NCI-H1092 (cell line): ENCODE measurements around the gene SPTBN1.

ENCODE experiments used
- DNase-seq: peaks from one replicate; lab custom pipeline; 2025; lab: John Stamatoyannopoulos, UW

Gene SPTBN1

DNA sequence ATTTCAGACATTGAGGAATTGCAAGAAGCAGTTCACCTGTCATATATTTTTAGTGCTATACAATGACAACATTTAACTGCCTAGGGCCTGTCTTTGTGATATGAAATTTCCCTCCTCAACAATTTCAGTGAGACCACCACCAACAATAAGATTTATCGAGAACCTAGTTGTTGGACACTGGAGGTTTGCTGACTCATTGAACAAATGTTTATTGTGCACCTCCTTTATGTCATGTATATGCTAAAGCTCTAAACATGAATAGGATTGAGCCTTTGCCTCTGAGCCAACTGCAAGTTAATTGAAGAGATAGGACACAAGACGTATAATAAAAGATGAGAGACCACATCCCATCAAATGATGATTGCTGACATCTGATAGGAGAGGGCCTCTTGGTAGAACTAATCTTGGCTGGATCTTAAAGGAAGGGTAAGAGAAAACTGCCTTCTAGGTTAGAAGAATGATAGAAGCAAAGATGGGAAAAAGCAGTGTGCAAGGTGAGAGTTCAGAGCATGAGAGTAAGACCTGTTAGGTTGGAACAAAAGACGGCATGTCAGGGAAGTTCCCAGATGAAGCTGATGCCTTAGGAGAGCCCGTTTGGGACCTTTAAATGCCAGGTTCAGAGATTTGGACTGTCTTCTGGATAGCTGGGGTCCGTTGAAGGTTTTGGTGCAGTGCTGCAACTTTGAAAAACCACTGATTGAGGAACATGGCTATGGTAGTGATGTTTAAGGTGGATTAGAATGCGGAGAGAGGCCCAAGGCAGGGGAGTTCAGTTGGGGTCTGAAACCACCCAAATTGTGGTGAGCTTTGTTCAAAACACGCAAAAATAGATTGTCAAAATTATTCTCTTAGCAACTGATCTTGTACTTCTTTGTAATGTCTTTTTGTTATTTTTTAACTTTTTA lies 134.3 kb downstream of the SPTBN1 start:
- DNase-seq, result no peak

- DNase-seq, result no peak
Observed at GRCh38 chr2:54591551-54591950, 135.4 kb downstream of the SPTBN1 start.

DNA sequence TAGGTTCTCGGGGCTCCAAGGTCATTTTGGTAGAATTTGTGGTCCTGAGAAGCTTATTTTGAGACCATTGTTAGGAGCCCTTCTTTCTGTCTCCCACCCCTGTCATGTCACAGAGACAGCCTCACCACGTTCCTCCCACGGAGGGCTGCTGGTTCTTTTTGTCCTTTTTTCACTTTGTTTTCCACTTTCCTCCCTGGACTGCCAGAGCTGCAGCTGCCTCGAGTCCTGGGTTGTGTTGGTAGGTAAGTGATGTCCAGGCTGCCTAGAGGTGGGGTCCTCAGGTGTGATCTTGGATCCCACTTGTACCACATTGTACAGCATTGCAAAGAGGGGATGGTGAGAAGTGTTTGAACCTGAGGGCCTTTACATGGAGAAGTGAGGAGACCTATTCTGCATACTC lies 137.1 kb downstream of the SPTBN1 start:
- no peak for DNase-seq

DNA sequence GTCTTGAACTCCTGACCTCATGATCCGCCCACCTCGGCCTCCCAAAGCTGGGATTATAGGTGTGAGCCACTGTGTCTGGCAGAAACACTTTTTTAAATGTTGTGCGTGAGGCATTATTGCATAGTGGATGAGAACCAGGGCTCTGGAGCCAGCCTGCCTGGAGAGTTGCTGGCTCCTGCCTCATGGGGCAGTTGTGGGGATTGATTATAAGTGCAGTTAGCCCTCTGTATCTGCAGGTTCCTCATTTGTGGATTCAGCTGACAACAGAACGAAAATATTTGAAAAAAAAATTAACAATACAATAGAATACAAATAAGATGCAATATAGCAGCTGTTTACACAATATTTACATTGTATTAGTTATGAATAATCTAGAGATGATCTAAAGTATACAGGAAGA lies 137.9 kb downstream of the SPTBN1 start:
- no peak for DNase-seq

DNA sequence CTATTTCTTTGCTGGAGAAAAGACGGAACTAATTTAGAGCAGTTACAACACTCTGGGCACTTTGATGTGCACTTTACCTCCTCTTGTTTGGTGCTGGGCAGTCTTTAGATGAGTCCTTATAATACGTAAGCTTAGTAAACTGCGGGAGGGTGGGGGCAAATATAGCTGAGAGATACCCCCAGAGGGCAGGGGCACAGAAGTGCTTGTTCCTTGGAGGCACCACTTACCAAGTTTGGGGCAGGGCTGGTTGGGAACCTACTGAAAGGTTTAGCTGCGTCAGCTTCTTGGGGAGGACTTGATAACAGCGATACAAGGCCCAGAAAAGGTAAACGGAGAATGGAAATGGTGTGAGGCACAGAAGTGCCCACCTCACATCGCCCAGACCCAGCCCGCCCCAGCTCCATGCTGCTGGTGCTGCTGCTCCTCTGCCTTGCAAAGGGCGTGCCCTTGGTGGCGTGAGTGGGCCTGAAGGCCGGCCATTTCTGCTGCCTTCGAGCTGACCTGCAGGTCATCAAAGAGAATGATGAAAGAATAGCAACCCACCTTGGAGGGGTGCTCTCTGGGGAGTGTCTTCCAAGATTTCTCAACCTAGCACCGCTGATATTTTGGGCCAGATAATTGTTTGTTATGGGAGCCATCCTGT lies 139.2 kb downstream of the SPTBN1 start:
- no peak for DNase-seq

DNA sequence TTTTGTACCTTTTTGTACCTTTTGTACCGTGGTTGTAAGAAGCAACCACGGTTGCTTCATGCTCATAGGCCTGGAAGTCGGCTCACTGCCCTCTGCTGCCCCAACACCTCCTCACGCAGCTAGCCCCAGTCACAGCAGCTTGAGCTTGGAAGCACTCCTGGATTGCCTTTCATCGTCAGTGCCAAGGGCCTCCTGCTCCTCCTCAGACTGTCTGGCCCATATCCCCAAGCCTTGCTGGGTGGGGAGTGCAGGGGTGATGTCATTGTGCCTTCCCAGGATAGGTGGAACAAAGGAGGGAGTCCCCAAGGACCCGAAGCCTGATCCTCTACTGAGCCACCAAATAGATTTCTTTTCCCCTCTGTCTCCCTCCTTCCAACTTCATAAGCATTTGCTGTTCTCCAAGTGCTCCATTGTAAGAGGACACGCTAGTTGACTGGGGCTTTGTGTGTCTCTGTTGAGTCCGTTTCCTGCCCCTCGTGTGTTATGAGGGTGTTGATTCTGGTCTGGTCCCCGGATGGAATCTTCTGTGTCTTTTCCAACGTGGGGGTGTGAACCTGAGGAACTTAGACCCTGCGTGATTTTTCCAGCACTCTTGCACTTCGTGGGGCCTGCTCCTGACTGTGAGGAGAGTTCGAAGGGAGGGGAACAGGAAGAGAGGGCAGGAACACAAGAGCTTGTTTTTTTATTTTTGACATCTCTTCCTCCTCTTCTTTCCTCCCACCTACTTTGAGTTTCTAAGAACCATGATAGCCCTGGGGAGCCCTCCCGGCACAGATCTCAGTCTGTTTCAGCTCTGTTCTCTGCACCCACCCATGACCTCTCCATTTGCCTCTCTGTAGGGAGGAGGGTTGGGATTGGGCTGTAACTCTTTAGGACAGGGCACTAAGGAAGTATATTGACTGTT lies 140.1 kb downstream of the SPTBN1 start:
- DNase-seq, result no peak

DNA sequence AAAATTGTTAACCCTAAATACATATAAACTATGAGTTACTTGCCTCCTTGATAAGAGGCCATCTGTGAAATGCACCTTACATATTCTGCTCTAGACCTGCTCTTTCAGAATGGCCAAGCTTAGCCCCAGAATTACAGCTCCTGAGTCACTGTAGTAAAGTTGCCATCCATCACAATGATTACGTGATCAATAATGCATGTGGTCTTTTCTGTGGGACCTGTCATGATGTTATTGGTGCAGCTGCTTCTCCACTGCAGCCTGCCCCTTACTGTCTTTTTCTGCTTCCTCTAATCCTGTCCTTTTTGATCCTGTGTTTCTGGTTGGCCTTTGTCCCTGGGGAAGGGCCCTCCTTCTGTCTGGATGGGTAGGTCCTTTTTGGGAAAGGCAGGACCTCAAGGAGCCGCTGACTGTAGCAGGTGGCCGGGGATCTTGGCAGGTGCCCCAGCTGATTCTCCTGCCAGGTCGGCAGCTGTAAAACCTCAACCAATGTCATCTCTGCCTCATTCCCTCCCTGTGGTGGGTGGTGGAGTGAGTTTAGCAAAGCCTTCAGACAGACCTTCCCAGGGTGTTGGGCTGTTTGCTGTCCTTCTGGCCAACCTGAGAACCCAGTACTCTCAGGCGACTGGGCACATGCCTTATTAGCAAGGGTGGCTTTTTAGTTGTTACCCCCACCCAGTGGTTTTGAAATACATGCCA lies 141.2 kb downstream of the SPTBN1 start:
- DNase-seq, result peak; percentile 54

- no peak for DNase-seq
Observed at GRCh38 chr2:54598347-54599325, 142.5 kb downstream of the SPTBN1 start.

DNA sequence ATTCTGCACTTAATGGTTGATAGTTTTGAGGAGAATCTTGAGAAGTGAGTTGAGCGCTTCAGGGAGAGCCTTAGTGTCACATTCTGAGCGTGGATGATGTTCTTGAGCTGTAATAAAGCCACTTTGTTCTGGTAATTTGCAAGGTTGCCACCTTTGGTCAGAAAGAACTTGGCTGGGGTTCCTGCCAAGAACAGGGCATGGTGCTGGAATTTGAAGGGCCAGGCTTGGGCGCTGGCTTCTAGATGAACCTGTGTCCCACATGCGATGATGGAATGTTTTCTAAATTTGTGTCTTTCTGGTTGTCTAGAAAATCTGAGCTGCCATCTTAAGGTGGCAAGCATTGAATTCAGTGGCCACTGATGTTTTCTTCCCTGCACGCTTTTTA lies 143.2 kb downstream of the SPTBN1 start:
- no peak for DNase-seq

- DNase-seq, result no peak
Observed at GRCh38 chr2:54599914-54600313, 143.8 kb downstream of the SPTBN1 start.

DNA sequence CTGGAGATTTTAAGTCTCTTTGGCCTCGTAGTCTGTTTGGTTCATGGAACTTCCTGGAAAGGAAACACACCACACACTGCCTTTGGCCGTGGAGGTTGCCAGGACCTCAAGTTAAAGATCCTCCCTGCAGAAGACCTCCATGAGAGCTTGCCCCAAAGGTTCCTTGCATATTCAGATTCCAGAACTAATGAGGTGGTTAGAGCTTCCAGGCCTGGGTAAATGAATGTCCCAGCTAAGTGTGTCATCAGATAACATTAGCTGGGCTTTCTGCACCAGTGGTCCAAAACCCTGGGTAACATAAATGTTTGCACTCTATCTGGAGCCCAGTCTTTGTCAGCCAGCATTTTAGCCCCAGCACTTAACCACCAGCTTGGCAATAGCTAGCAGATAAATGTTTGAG lies 145.2 kb downstream of the SPTBN1 start:
- DNase-seq, result no peak

GRCh38 chr2:54602736-54603322 lies 146.7 kb downstream of the SPTBN1 start:
- no peak for DNase-seq

DNA sequence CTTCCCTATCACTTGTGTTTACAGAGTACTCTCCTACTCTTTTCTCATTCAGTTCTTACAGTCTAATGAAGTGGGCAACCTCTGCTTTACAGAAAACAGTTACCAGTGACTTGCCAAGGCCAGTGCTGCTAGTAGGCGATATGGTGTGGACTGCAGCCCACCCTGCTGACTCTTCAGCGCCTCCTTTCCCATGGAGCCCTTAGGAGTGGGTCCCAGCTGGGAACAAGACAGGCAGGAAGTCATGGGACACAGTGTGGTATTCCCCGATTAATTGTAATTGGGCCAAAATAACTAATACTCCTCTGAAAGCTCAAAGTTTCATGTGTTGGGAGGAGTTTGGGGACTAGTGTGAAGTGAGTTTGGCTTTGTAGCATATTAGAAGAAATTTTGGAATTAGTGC lies 147.2 kb downstream of the SPTBN1 start:
- DNase-seq, result no peak

- DNase-seq, result no peak
Observed at GRCh38 chr2:54603796-54604195, 147.7 kb downstream of the SPTBN1 start.

DNA sequence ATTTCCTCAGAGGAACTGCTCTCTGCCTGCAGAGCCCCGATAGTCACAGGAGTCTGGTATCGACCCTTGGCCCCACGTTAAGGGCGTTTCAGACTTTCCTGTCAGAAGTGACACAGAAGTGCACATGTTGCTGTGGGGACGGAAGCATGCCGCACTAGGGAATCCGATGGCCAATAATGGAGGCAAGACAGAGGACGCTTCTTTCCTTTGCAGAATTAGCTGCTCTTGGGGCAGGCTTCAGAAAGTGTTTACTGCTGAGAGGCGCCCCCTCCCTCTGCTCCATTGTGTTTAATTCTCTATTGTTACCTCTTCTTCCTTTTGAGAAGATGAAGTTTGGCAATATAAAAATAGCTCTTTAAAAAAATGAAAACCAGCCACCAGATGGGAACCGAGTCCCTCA lies 148.7 kb downstream of the SPTBN1 start:
- no peak for DNase-seq

- no peak for DNase-seq
Observed at GRCh38 chr2:54605836-54606235, 149.7 kb downstream of the SPTBN1 start.

DNA sequence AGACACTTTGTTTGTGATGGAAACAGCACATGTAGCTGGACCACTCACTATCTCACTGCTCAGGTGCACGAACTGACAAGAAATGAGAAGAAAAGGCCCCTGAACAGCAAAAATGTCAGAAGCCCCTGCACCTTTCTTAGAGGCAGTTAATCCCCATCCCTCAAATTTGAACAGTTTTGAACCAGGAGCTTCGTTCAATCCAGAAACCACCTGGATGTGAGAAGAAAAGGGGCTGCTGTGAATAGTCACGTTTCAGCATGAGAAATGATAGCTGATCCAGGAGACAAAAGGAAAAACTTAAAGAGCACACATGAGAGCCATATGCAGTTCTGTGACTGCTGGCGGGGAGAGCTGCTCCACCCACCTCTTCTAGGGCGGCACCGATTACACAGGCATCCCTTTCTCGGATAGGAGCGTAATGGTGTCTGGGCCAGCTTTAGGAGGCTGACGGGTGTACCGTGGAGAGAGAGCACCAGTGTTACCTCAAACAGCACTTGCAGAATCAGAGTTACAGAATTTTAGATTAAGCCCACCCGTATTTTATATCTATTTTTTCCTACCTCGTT lies 150.3 kb downstream of the SPTBN1 start:
- no peak for DNase-seq

DNA sequence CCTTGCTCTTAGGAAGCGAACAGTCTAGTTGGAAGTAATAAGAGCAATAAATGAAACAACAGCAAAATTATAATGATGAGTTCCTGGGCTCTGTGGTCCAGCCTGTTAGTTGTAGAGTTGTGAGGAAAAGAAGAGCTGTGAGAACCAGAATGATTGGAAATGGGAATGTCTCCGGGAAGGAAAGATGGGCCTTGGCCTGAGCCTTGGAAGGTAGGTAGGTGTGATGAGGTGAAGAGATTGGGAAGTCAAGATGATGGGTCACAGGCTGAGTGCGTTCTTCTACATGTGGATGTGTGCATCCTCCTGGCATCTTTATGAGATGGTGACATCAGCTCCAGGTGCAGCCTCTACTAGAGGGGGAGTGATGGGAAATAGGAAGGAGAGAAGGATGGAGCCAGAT lies 152.1 kb downstream of the SPTBN1 start:
- DNase-seq, result no peak

- DNase-seq, result no peak
Observed at GRCh38 chr2:54609241-54609640, 153.1 kb downstream of the SPTBN1 start.

DNA sequence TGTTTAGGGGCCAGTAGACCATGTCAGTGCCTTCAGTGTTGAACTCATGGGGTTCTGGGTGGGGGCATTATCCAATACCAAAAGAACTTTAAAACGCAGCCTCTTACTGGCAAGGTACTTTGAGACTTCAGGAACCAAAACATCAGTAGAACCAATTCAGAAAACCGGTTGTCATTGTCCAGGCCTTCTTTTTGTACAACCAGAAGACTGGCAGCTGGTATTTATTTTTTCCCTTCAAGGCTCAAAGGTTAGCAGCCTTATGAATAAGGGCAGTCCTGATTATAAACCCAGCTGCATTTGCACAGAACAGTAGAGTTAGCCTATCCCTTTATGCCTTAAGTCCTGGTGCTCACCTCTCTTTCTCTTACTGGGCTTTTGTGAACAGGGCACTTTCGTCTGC lies 153.5 kb downstream of the SPTBN1 start:
- no peak for DNase-seq
